Measurements from ENCODE around the gene XPNPEP3. TPM values are rescaled to one million over a fixed set of nuclear protein-coding genes. Genes with fewer than 3 reads are reported as not detected.

Gene XPNPEP3
- total and polyA plus RNA-seq, 5 donors, result 7.1 to 25.6 (median 19.6) TPM

DNA sequence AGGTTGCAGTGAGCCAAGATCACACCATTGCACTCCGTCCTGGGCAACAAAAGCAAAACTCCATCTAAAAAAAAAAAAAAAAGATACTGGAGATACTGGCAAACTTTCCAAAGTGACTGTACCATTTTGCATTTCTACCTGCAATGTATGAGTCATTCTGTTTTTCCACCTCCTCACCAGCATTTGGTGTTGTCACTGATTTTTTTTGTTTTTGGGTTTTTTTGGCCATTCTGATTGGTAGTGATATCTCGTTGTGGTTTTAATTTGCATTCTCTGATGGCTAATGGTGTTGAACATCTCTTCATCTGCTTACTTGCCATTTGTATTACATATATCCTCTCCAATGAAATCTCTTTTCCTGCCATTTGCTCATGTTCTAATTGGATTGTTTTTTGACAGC, 82.3 kb downstream of the XPNPEP3 start:
- no peak overlapping the region for H3K4me3 ChIP-seq (ENCODE audit: low read length)
- 89% methylated on average over 2 of the region's 2 CpGs for WGBS
- intact Hi-C loops (cut with DNase I), result no loop called here
- no peaks in the 10 kb centered on the region for H3K9me3 ChIP-seq (ENCODE audit: control insufficient read depth, low read length)
- no peaks in the 10 kb centered on the region for H3K4me1 ChIP-seq (ENCODE audit: control insufficient read depth, insufficient read depth, low read length)
- no peaks in the 10 kb centered on the region for H3K27me3 ChIP-seq (ENCODE audit: control insufficient read depth, insufficient read depth)
- DNase-seq (no peak), ATAC-seq (no peak)
- H3K27ac ChIP-seq (ENCODE audit: low read length), result no peak overlapping the region

DNA sequence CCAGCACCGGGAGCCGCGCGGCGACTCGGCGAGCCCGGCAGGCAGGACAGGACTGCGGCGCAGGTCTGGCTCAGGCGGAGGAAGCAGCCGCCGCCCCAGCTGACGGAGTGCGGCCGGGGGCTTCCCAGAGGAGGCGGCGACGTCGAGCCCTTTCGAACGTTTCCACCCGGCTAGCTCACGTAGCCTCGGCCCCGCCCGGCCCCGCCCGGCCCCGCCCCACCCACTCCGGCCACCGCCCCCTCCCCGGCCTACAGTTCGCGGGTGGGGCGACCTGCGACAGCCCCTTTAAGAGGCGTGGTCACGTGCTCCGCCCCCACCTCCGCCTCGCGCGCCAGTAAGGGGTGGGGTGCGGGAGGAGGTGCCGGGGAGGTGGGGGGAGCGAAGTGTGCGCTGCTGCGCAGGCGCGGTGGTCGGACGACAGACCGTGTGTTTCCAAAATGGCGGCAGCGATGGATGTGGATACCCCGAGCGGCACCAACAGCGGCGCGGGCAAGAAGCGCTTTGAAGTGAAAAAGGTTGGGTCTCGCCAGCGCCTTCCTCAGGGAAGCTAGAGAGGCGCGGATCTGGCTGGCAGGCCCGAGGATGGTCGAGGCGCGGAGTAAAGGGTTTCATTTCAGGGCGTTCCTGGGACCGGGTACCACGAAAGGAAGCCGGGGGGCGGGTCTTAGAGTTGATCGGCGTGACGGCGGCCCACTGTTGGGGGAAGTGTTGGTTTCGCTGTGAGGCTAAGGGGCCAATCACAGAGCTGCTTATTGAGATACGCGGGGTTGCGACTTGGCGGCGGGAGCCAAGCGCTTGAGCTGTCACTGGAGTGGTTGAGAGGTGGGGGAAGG, 94.2 kb downstream of the XPNPEP3 start, which contains the start of gene RBX1:
Gene RBX1, plus strand, starts transcription at position 417 of the 833 bp plus-strand sequence. Its CDS starts 21 bp downstream, at position 438.
- under 1% methylated on average over 86 of the region's 86 CpGs for WGBS
- no peaks in the 10 kb centered on the region for H3K4me1 ChIP-seq (ENCODE audit: control insufficient read depth, insufficient read depth, low read length)
- DNase-seq, result peak; percentile 98 to 99 (median 99)
- intact Hi-C loops (cut with DNase I), result loop anchor here (1.0 to 10.0 kb wide), 5 partner anchors 72 to 144 kb away; partner anchors contain the start of gene EP300 (in 2 of the 4)
- peak within 1 kb of the TSS; percentile 44 for H3K4me3 ChIP-seq (ENCODE audit: low read length)
- ATAC-seq, result peak; percentile 97
- no peaks in the 10 kb centered on the region for H3K27me3 ChIP-seq (ENCODE audit: control insufficient read depth, insufficient read depth)
- no peaks in the 10 kb centered on the region for H3K9me3 ChIP-seq (ENCODE audit: control insufficient read depth, low read length)
- peak within 1 kb of the TSS; percentile 95 for H3K27ac ChIP-seq (ENCODE audit: low read length)

DNA sequence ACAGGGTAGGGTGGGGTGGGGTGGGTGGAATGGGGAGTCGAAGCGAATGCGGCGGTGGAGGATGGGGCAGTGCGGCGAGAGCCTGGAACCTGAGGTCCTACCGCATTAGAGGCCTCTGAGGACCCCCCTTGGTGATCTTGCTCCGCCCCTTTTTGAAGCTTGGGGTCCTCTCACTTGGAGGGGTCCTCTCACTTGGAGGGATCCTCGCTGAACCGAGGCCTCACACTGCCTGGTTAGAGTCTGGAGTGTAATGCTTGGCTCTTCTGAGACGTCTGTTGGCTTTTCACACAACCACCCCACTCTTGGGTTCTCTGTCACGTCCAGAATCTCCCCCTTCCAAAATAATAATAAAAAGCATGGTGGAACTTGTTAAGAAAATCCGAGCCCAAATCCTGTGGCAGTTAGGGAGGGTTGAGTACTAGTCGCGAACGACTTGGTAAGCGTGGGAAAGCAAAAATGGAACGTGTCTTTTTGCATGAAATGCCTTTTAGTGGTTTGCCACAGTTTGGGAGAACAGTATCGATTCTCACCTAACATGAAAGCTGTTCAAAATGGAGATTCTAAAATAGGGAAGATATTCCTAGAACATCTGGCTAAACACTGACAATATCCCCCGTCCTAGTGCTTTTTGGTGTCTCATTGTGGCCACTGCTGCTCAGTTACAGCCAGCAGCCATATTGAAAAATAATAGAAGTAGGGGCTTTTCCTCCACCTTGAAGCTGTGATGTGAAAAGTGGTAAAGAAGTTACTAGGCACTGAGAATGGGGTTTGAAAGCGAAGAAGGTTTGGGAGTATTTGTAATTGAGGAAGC, 95.1 kb downstream of the XPNPEP3 start:
- Histone ChIP-seq H3K27me3 (ENCODE audit: control insufficient read depth, insufficient read depth) (no peaks in the 10 kb centered on the region), H3K4me3 (ENCODE audit: low read length) (peak overlapping the region; percentile 44), H3K27ac (ENCODE audit: low read length) (peak overlapping the region; percentile 95), H3K4me1 (ENCODE audit: control insufficient read depth, insufficient read depth, low read length) (no peaks in the 10 kb centered on the region), H3K9me3 (ENCODE audit: control insufficient read depth, low read length) (no peaks in the 10 kb centered on the region)
- peak in 1 of 2 donors; percentile 4 for ATAC-seq
- intact Hi-C loops (cut with DNase I), result loop anchor here (1.0 to 10.0 kb wide), 5 partner anchors 71 to 143 kb away; partner anchors contain the start of gene EP300 (in 2 of the 4)
- 4% methylated on average over 21 of the region's 21 CpGs for WGBS
- DNase-seq, result no peak

DNA sequence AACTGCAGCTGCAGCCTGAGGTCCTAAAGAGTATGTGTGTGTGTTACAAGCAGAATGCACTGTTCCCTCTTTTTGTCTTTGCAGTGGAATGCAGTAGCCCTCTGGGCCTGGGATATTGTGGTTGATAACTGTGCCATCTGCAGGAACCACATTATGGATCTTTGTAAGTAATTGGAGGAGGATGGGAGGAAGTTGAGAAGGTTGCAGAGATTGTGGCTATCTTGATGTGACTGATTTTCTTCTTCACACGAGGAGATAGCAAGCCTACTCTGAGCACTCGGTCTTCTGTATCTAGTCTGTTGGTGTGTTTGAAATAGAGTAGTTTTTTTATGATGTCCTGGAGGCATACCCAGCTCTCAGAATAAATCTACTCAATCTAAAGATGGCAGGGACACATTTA, 96.5 kb downstream of the XPNPEP3 start:
- Histone ChIP-seq H3K4me3 (ENCODE audit: low read length) (no peak overlapping the region), H3K4me1 (ENCODE audit: control insufficient read depth, insufficient read depth, low read length) (no peaks in the 10 kb centered on the region), H3K27ac (ENCODE audit: low read length) (no peak overlapping the region), H3K9me3 (ENCODE audit: control insufficient read depth, low read length) (no peaks in the 10 kb centered on the region), H3K27me3 (ENCODE audit: control insufficient read depth, insufficient read depth) (no peaks in the 10 kb centered on the region)
- intact Hi-C loops (cut with DNase I), result loop anchor here in 2 of 4 donors (5.0 to 10.0 kb wide), 2 partner anchors 139 to 141 kb away; partner anchors contain the start of gene EP300 (in 2 of the 2)
- DNase-seq, result no peak
- WGBS, result 42% methylated on average over 2 of the region's 2 CpGs
- ATAC-seq, result no peak

DNA sequence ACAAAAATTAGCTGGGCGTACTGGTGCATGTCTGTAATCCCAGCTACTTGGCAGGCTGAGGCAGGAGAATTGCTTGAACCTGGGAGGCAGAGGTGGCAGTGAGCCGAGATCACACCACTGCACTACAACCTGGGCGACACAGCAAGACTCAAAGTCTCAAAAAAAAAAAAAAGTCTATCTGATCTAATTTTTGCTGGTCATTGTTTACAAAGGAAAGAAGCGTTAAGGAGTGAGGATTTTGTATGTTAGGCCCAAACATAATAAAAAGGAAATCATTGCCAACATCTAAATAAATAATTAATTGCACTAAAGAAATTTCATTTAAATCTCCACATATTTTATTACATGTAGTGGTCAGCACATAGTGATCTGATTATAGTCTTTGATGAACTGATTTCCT, 97.2 kb downstream of the XPNPEP3 start:
- H3K9me3 ChIP-seq (ENCODE audit: control insufficient read depth, low read length), result no peaks in the 10 kb centered on the region
- no peaks in the 10 kb centered on the region for H3K27me3 ChIP-seq (ENCODE audit: control insufficient read depth, insufficient read depth)
- H3K4me1 ChIP-seq (ENCODE audit: control insufficient read depth, insufficient read depth, low read length), result no peaks in the 10 kb centered on the region
- H3K4me3 ChIP-seq (ENCODE audit: low read length), result no peak overlapping the region
- no peak overlapping the region for H3K27ac ChIP-seq (ENCODE audit: low read length)
- DNase-seq, result no peak
- ATAC-seq, result no peak
- 82% methylated on average over 4 of the region's 4 CpGs for WGBS
- intact Hi-C loops (cut with DNase I), result loop anchor here in 2 of 4 donors (5.0 to 10.0 kb wide), 2 partner anchors 138 to 141 kb away; partner anchors contain the start of gene EP300 (in 2 of the 2)

DNA sequence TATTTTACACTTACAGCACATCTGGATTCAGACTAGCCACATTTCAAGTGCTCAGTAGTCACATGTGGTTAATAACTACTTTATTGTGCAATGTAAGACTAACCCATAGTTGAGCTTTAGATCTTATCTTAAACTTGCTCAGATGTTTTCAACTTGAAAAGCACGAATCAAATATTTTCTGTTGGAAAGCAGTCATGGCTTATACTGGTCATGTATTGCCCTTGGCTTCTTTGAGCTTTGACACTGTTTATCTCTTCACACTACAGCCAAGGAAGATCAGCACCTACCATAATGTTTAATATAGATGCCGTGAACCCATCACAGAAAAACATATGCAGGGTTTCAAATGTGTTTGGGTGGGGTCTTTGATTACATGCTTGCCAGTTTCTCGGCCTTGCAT, 98.6 kb downstream of the XPNPEP3 start:
- DNase-seq, result no peak
- ATAC-seq, result no peak
- Histone ChIP-seq H3K4me3 (ENCODE audit: low read length) (no peak overlapping the region), H3K4me1 (ENCODE audit: control insufficient read depth, insufficient read depth, low read length) (peaks cover 2% of the 10 kb centered on the region), H3K9me3 (ENCODE audit: control insufficient read depth, low read length) (no peaks in the 10 kb centered on the region), H3K27ac (ENCODE audit: low read length) (no peak overlapping the region), H3K27me3 (ENCODE audit: control insufficient read depth, insufficient read depth) (no peaks in the 10 kb centered on the region)
- intact Hi-C loops (cut with DNase I), result loop anchor here in 1 of 4 donors (10.0 kb wide), 1 partner anchor 139 kb away; the partner anchor contains the start of gene EP300
- WGBS, result 79% methylated on average over 3 of the region's 3 CpGs

DNA sequence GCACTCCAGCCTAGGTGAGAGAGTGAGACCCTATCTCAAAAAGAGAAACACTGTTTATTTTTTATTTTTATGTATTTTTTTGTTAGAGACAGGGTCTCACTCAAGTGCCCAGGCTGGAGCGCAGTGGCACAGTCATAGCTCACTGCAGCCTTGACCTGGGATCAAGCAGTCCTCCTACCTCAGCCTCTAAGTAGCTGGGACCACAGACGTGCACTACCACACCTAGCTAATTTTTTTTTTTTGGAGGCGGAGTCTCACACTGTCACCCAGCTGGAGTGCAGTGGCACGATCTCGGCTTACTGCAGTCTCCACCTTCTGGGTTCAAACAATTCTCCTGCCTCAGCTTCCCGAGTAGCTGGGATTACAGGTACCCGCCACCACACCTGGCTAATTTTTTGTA, 100.7 kb downstream of the XPNPEP3 start:
- Histone ChIP-seq H3K27me3 (ENCODE audit: control insufficient read depth, insufficient read depth) (no peaks in the 10 kb centered on the region), H3K4me1 (ENCODE audit: control insufficient read depth, insufficient read depth, low read length) (peaks cover 2% of the 10 kb centered on the region), H3K9me3 (ENCODE audit: control insufficient read depth, low read length) (no peaks in the 10 kb centered on the region), H3K27ac (ENCODE audit: low read length) (no peak overlapping the region), H3K4me3 (ENCODE audit: low read length) (no peak overlapping the region)
- ATAC-seq (no peak), DNase-seq (no peak)
- intact Hi-C loops (cut with DNase I), result loop anchor here in 1 of 4 donors (10.0 kb wide), 1 partner anchor 137 kb away; the partner anchor contains the start of gene EP300
- WGBS, result 93% methylated on average over 7 of the region's 7 CpGs

DNA sequence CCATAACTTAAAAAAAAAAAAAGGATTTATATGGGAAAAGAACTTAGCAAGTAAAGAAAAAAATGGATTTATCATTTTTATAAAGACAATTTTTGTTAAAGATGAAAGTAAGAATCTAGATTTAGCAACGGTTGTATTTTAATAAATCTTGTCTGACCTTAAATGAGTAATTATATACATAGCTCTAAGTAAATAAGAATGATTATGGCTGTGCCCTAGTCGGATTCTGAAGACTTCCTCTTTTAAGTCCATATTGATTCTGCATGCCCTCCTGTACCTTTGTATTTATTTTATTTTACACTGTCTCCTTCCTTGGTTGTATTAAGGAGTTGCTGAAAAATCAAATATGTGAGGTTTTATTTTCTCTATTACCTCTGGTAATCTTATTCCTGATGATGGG, 101.4 kb downstream of the XPNPEP3 start:
- Histone ChIP-seq H3K27ac (ENCODE audit: low read length) (no peak overlapping the region), H3K9me3 (ENCODE audit: control insufficient read depth, low read length) (no peaks in the 10 kb centered on the region), H3K27me3 (ENCODE audit: control insufficient read depth, insufficient read depth) (no peaks in the 10 kb centered on the region), H3K4me3 (ENCODE audit: low read length) (no peak overlapping the region), H3K4me1 (ENCODE audit: control insufficient read depth, insufficient read depth, low read length) (peaks cover 2% of the 10 kb centered on the region)
- intact Hi-C loops (cut with DNase I), result loop anchor here in 1 of 4 donors (10.0 kb wide), 1 partner anchor 137 kb away; the partner anchor contains the start of gene EP300
- 93% methylated on average over 2 of the region's 2 CpGs for WGBS
- ATAC-seq, result no peak
- DNase-seq, result no peak

DNA sequence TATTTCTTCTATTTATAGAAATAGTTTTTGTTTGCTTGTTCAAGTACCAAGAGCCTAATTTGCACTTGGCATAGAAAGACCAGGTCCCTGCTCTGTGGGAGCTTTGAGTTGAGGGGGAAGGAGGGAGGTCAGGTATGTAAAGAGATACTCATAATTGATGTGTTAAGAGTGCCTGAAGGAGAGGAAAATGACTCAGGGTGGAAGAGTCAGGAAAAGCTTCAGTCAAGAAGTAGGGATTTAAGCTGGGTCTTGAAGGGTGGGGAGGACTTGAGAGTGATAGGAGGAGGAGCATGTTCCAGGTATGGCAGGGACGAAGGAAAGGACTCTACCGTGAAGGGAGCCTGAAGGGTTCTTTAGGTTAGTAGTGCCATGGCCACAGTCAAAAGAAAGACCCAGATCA, 103.2 kb downstream of the XPNPEP3 start:
- no peaks in the 10 kb centered on the region for H3K27me3 ChIP-seq (ENCODE audit: control insufficient read depth, insufficient read depth)
- intact Hi-C loops (cut with DNase I), result no loop called here
- no peak overlapping the region for H3K4me3 ChIP-seq (ENCODE audit: low read length)
- WGBS, result 81% methylated on average over 2 of the region's 2 CpGs
- ATAC-seq (no peak), DNase-seq (no peak)
- peaks cover 2% of the 10 kb centered on the region for H3K4me1 ChIP-seq (ENCODE audit: control insufficient read depth, insufficient read depth, low read length)
- H3K27ac ChIP-seq (ENCODE audit: low read length), result no peak overlapping the region
- no peaks in the 10 kb centered on the region for H3K9me3 ChIP-seq (ENCODE audit: control insufficient read depth, low read length)

DNA sequence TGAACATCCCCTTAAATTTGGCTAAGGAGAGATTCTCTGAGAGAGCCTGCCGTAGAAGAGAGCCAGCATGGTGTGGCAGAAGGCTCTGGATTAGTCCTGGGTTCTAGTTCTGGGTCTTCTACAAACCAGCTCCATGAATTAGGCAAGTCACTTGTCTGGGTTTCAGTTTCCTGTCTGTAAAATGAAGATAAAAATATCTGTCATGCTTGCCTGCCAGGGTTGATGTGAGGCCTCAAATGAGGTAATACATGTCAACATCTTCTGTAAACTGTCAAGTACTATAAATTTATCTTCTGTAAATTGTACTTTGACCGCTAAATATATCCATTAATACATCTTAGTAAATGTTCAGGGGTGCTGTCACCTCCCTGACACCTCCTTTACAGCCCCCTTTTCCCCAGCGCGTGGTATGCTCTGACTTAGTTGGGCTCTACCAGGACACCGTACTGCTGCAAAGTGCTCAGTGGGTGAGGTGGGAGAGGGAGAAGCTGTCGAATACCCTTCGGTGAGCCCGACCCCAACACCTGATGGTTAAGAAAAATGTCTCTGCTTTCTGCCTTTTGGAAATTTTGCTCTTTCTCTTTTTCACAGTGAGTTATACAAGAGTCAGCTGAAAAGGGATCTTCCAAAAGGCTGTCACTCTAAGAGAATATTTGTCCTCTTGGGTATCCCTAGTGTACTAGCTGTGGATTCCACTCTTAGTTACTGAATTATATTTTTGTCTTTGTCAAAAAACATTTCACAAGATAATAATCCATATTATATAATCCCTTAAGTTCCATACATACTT, 109.2 kb downstream of the XPNPEP3 start:
- no peak overlapping the region for H3K4me3 ChIP-seq (ENCODE audit: low read length)
- no peaks in the 10 kb centered on the region for H3K27me3 ChIP-seq (ENCODE audit: control insufficient read depth, insufficient read depth)
- no peaks in the 10 kb centered on the region for H3K9me3 ChIP-seq (ENCODE audit: control insufficient read depth, low read length)
- DNase-seq (no peak), ATAC-seq (peak in 1 of 2 donors; percentile 39)
- WGBS, result 68% methylated on average over 8 of the region's 8 CpGs
- intact Hi-C loops (cut with DNase I), result no loop called here
- H3K27ac ChIP-seq (ENCODE audit: low read length), result no peak overlapping the region
- peaks cover 1% of the 10 kb centered on the region for H3K4me1 ChIP-seq (ENCODE audit: control insufficient read depth, insufficient read depth, low read length)

Measured in right cardiac atrium (tissue), 5 donors.